GM18951 (cell line): ENCODE measurements around the gene RUNDC1.

Experiments used
- POLR2A ChIP-seq: IDR thresholded peaks from 4 replicates; pipeline ENCODE4 v1.6.1; 2011; ENCODE audit warnings: mild to moderate bottlenecking; ENCODE audit not compliant: insufficient read length, insufficient read depth; ENCODE audit errors: extremely low read depth
- in situ Hi-C: fragments of 300-500 bp; cut with MboI; formaldehyde crosslinking; loops from one replicate; pipeline ENCODE4 v1.12.0; 2022; ENCODE audit warnings: low sequenced_read_pairs, mixed read lengths, inconsistent platforms; ENCODE audit not compliant: unreplicated experiment

RUNDC1 gene

DNA sequence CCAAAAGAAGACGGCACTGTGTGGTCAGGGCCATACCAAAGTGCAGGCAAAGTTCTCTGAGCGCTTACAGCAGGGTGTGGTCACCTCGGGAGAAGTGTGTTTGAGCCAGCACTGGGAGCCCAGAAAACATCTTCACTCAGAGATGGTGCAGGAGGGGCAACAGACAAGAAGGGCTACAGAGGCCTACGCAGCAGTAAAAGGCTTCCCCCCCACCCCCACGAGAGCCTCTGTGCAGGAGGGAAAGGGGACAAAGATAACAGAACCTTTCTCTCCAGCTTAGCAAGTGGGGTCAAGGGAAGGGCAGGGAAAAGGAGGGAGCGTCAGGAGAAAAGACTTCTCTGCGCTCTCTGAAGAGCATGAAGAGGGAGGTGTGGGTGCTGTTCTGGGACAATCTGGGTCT lies 39.1 kb downstream of the RUNDC1 start:
- in situ Hi-C loops, result no loop called here
- no peak for TF ChIP-seq POLR2A

DNA sequence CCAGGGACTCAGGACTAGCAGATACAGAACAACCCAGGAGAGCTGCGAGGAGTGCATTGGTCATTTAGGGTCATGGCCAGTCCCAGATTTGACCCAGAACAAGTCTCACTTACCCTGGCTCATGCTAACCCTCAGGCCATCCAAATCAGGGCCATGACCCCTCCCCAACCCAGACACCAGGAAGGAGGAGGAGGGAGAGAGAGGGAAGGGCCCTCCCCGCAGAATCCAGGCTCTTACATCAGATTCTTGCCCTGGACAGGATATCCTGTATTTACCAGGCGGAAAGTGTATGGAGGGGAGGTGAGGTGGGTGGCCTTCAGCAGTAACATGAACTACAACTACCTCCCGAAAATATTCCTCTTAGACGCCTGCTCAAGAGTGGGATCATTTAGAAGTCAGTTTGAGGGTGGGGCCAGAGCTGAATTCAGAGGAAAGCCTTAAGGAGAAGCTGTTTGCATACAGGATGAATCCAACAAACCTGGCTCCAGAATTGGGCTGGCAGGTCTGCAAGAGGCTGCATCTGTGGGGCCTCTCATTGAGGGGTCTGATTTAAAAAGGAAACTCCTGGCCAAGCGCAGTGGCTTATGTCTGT lies 39.8 kb downstream of the RUNDC1 start:
- no peak for TF ChIP-seq POLR2A
- in situ Hi-C loops, result no loop called here

DNA sequence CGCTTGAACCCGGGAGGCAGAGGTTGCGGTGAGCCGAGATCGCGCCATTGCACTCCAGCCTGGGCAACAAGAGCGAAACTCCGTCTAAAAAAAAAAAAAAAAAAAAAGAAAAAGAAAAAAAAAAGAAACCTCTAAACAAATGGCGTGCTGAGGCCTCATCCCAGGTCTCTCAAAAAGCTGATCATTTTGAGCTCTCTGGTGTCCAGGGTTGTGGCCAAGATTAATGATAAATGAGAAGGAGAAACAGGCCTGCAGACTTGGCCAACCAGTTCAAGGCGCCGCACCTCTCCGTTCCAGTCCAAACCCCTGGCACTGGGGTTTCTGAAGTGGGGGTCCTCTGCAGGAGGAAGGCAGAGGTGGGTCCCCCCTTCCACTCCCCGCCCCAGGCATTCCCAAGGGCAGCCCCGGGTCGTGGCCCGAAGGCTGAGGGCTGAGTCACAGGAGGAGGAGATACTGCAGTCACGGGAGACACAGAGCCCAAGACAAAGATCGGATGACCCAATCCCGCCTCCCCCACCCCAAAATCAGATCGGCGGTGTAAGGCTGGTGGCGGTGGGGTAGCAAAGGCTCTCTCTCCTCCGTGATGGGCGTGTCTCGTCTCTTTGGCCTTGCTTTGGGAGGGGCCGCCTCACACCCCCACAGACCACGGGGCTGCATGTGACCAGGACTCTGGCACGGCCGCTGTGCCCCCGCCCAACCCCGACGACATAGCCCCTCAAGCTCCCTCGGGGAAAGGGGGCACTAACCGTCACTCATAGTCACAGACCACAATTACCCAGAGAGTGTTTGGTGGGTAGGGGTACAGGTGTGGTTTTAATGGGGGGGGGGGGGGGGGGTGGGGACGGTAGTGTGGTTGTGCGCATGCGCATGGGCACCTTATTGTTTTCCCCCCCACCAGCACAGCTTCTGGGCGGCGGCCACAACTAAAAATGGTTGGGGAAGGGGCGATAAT lies 40.7 kb downstream of the RUNDC1 start:
- in situ Hi-C loops, result no loop called here
- no peak for TF ChIP-seq POLR2A

DNA sequence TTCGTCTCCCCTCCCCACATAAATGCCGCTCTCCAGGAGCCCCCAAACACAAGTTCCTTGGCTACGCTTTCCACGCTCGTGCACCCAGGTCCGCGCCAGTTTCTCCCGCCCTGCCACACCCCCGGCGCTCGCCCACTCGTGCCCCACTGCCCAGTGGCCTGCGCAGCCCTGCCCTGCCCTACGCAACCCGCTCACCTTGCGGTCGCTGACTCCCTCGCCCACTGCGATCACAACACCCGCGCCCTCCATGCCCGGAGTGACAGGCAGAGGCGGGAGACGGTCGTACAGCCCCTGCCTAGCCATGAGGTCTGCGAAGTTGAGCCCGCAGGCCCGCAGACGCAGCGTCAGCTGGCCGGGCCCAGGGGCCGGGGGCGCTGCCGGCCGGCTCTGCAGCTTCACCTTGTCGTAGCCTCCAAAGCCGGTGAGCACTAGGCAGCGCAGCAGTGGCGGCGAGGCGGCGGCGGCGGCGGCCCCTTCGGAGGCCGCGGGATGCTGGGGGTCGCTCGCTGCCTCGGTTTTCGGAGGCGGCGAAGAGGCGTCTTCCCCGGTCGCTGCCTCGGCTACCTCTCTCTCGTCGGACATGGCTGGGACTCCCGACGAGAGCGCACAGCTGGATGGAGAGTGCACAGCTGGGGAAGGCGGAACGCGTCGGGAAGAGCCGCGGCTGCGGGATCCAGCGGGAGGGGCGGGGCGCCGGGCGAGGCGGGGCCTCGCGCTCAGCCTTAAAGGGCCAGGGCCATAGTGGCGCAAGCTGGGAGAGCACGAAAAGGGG lies 41.6 kb downstream of the RUNDC1 start, which contains the start of gene VAT1:
VAT1 (minus strand) TSS at position 645 of the 772 bp plus-strand sequence; CDS start at position 582, 63 bp downstream.
- peak; percentile 23 for TF ChIP-seq POLR2A
- in situ Hi-C loops, result no loop called here

DNA sequence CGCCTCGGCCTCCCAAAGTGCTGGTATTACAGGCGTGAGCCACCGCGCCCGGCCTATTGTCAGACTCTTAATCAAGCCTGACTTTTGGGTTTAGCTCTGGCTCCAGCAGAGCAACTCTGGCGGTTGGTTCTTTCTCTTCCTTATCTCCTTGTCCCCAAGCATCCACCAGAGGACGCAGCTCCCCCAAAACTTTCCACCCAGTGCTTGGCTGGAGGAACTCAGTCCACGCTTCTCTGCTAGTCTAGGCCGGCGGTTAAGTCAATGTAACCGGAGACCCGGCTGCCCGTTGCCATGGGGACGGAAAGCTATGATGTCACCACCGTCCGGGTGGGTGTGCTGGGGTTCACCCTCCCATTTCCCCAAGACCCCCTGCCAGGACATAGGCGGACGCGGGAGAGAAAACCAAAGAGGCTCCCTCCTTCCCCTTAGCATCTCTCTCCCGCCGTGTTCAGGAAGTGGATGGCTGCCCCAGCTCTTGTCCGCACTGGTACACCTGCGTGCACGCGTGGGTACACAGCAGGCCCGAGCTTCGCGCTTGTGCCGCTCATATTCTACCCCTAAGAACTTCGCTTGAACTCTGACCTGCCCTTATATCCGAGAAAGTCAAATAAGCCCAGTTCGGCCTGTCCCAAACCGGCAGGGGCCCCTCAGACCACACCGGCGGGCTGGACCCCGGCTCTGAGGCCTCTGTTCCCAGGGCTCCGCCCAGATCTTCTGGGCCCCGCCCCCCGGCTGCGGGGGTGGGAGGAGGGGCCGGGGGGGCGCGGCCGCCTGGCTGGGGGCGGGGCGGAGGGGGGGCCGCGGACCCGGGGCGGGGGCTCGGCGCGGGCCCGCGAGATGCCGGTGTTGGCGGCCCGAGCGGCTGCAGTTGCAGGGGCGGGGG lies 44.3 kb downstream of the RUNDC1 start, which contains the start of gene RND2:
RND2 (plus strand) TSS at position 825 of the 883 bp plus-strand sequence. CDS start 117 bp downstream, outside the sequence.
- no peak for TF ChIP-seq POLR2A
- in situ Hi-C loops, result loop anchor here (25.0 kb wide), 1 partner anchor 288 kb away; no protein-coding TSS in a partner anchor

DNA sequence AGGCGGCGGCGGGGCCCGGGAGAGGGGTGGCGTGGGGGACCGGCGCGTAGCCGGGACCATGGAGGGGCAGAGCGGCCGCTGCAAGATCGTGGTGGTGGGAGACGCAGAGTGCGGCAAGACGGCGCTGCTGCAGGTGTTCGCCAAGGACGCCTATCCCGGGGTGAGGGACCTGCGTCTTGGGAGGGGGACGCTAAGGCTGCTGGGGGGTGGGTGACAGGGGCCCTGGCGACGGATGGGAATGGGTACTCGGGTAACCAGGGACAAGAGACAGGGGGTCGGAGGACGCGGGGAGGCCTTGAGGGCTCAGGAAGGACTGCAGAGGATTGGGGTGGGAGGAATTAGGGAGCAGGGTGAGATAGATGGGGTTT lies 44.9 kb downstream of the RUNDC1 start:
- TF ChIP-seq POLR2A, result no peak
- in situ Hi-C loops, result loop anchor here (25.0 kb wide), 1 partner anchor 287 kb away; no protein-coding TSS in a partner anchor

DNA sequence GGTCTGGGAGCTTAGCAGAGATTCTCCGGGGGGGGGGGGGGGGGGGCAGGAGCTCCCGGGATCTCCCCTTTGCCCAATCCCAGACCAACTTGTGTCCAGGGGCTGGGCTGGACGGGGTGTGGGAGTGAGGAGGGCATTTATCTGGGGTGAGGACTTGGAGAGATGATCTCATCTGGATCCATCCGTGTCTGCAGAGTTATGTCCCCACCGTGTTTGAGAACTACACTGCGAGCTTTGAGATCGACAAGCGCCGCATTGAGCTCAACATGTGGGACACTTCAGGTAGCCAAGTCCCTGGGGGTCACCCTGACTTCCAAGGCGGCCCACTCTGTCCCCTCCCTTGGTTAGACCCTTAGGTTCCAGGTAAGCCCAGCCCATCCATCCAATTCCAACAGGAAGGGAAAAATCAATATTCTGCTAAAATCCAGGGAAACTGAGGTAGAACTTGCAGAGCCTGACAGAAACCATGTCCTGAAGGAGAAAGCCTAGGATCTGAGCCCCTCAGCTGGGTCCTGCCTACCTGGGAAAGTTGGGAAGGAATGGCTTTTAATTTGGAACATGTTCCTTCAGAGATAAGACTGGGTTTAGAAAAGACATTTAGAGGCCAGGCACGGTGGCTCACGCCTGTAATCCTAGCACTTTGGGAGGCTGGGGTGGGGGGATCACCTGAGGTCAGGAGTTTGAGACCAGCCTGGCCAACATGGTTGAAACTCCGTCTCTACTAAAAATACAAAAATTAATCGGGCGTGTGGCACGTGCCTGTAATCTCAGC lies 45.6 kb downstream of the RUNDC1 start:
- no peak for TF ChIP-seq POLR2A
- in situ Hi-C loops, result loop anchor here (25.0 kb wide), 1 partner anchor 286 kb away; no protein-coding TSS in a partner anchor

DNA sequence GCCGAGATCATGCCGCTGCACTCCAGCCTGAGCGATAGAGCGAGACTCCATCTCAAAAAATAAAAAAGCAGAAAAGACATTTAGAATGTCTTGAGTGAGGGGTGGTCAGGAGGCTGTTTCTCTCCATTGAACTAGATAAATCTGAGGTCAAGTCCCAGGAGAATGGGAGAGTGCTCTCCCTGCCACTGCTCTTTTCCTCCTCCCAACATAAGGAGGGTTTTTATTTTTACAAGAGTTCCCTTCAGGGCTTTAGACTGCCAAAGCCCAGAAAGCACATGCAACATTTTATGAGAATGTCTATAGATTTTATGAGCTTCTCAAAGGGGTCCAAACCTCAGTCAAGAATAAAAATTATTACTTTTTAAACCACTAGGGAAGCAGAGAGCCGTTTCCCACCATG lies 46.2 kb downstream of the RUNDC1 start:
- TF ChIP-seq POLR2A, result no peak
- in situ Hi-C loops, result loop anchor here (25.0 kb wide), 1 partner anchor 286 kb away; no protein-coding TSS in a partner anchor

DNA sequence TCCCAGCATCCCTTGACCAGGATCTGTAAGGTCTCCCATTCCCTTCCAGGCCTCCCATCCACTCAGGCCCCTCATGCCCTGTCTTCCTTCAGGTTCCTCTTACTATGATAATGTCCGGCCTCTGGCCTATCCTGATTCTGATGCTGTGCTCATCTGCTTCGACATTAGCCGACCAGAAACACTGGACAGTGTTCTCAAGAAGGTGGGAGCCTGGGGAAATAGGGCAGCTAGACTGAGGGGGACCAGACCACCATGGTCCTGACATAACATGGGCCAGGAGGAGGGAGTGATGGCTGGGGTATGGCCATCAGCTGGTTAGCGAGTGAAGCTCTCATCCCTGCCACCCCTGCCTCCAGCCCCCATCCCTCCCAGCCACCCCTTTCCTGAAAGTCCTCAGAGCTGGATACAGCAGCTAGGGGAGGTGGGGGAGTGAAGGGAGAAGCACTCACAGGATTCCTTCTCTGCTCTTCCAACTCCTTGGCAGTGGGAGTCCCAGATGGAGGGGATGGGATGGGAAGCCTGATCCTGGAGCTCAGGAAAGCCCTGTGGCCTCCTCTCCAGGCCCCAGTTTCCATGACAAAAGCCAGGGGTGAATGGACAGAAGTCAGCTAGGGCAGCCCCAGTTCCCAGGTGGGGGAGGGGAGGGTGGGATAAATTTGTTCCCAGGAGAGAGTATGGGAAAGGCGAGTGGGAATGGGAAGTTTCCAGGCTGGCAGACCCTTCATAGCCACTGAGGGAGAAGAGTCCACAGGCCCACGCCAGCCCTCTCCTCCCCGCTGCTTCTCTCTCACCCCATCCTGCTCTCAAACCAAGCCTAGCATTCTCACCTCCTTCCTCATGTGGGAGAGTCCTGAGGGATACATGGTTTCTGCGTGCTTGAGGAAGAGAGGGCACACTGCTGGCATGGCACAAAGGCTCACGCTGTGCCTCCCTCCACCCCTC lies 47.0 kb downstream of the RUNDC1 start:
- in situ Hi-C loops, result loop anchor here (25.0 kb wide), 1 partner anchor 285 kb away; no protein-coding TSS in a partner anchor
- no peak for TF ChIP-seq POLR2A

DNA sequence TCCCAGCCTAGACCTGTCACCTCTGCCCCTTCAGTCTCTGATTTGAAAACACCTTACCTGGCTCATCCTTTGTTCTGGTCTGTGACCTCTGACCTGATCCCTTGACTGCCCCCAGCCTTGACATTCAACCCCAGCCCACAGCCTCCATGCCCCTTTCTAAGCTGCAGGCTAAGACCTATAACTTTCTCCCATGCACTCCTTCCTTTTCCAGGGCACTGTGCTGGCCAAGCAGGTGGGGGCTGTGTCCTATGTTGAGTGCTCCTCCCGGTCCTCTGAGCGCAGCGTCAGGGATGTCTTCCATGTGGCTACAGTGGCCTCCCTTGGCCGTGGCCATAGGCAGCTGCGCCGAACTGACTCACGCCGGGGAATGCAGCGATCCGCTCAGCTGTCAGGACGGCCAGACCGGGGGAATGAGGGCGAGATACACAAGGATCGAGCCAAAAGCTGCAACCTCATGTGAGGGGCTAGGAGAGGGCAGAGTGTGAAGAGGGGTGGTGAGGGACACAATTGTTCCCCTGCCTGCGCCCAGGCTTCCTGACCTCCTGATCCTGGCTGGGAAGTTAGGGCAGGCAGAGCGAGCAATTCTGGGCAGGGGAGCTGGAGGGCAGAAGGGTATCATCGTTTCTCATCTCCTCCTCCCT lies 48.0 kb downstream of the RUNDC1 start:
- in situ Hi-C loops, result loop anchor here (25.0 kb wide), 1 partner anchor 284 kb away; no protein-coding TSS in a partner anchor
- no peak for TF ChIP-seq POLR2A
